GM10847 (cell line): Measurements from ENCODE around the gene CDV3.

Experiments used
- POLR2A ChIP-seq: IDR thresholded peaks from 2 replicates; pipeline ENCODE4 v1.6.1; 2011; ENCODE audit not compliant: insufficient read length; ENCODE audit errors: extremely low read depth

Gene CDV3

GRCh38 chr3:133589503-133589902, 16.0 kb downstream of the CDV3 start:
- TF ChIP-seq POLR2A: no peak

GRCh38 chr3:133591271-133591742, 17.8 kb downstream of the CDV3 start:
- no peak for TF ChIP-seq POLR2A

GRCh38 chr3:133592843-133593242, 19.4 kb downstream of the CDV3 start:
- no peak for TF ChIP-seq POLR2A

- no peak for TF ChIP-seq POLR2A
Observed at GRCh38 chr3:133593243-133593642, 19.8 kb downstream of the CDV3 start.

- TF ChIP-seq POLR2A: no peak
Observed at GRCh38 chr3:133595341-133595740, 21.9 kb downstream of the CDV3 start.

GRCh38 chr3:133598405-133598804, 24.9 kb downstream of the CDV3 start:
- TF ChIP-seq POLR2A: no peak

- TF ChIP-seq POLR2A: no peak
Observed at GRCh38 chr3:133599280-133599679, 25.8 kb downstream of the CDV3 start.

- TF ChIP-seq POLR2A: no peak
Observed at GRCh38 chr3:133600572-133601081, 27.1 kb downstream of the CDV3 start.

GRCh38 chr3:133606342-133606741, 32.9 kb downstream of the CDV3 start:
- no peak for TF ChIP-seq POLR2A

GRCh38 chr3:133606902-133607301, 33.4 kb downstream of the CDV3 start:
- TF ChIP-seq POLR2A: no peak

GRCh38 chr3:133607816-133608215, 34.3 kb downstream of the CDV3 start:
- TF ChIP-seq POLR2A: no peak

- TF ChIP-seq POLR2A: no peak
Observed at GRCh38 chr3:133608388-133608787, 34.9 kb downstream of the CDV3 start.

- TF ChIP-seq POLR2A: no peak
Observed at GRCh38 chr3:133610031-133610430, 36.5 kb downstream of the CDV3 start.

- TF ChIP-seq POLR2A: no peak
Observed at GRCh38 chr3:133611534-133611933, 38.0 kb downstream of the CDV3 start.

GRCh38 chr3:133620066-133620784, 46.7 kb downstream of the CDV3 start:
- no peak for TF ChIP-seq POLR2A

- TF ChIP-seq POLR2A: no peak
Observed at GRCh38 chr3:133627789-133628188, 54.3 kb downstream of the CDV3 start.

GRCh38 chr3:133629146-133629545, 55.7 kb downstream of the CDV3 start:
- TF ChIP-seq POLR2A: no peak
